Stimulated activated CD4-positive, alpha-beta T cell treated with anti-CD3 and anti-CD28 coated beads, Interleukin-15, amount 100 ng/mL, for 1 hour (primary cell): ENCODE measurements around the gene ZNF609.

Experiments used
- DNase-seq, 2 donors: peaks; one replicate each; pipeline ENCODE4 v3.0.0-alpha.2; 2020; ENCODE audit warnings: low read depth in 1 of 2, low spot score in 1 of 2

ZNF609 gene

GRCh38 chr15:64535460-64536243 lies 75.3 kb downstream of the ZNF609 start:
- no peak for DNase-seq

GRCh38 chr15:64536244-64536836 lies 76.0 kb downstream of the ZNF609 start:
- DNase-seq: no peak

DNA sequence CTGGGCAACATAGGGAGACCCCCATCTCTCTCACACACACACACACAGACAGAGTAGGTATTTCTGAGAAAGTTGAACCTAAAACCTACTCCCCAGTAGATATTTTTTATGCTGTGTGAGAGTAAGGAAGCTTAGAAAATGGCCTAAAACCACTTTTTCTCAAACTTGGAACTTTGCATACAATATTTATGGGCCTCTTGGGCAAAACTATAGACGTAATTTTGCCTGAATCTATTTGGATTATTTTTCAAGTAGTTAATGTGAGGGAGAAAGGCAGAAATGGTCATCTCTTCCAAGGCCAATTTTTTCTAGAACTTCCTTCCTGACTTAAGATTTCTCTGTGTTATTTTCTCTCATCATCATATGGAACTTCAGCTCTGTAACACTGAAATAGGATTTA lies 81.7 kb downstream of the ZNF609 start:
- DNase-seq: no peak

DNA sequence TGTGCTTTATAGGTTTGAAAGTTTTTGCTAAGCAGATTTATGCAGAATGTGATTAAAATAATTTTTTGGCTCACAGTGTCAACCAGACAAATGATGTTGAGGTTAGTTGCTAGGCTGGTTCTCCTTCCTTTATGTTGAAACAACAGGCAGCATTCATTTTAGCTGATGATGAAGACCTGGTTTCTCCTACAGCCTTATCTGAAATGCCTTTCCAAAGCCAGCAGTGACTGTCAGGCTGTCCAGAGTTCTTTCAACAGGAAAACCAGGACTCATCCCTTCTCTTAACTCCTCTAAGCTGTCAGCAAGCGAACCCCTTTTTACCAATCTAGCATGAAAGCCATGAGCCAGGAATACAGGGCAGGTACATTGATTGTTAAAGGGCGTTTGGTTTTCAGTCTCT lies 84.1 kb downstream of the ZNF609 start:
- DNase-seq: no peak

DNA sequence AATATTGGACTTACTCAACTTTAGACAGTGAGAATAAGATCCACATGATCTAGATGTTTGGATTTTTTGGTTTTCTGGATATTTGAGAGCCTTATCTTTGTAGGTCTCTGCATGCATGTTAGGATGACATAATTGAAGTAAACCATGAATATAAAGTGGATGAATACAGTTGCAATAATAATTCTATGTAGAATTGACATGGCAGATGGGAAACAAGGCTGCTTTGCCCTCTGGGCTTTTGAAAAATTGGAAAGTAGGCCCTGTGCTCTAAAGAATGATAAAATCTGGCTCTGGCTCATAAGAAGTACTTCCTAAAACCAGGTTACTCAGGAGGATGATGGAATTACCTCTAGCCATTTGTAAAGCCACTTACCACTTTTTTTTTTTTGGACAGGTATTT lies 86.9 kb downstream of the ZNF609 start:
- DNase-seq: no peak

- DNase-seq: no peak
Observed at GRCh38 chr15:64548235-64548634, 87.9 kb downstream of the ZNF609 start.

GRCh38 chr15:64549860-64550259 lies 89.5 kb downstream of the ZNF609 start:
- DNase-seq: no peak

- DNase-seq: no peak
Observed at GRCh38 chr15:64552281-64552948, 92.0 kb downstream of the ZNF609 start.

DNA sequence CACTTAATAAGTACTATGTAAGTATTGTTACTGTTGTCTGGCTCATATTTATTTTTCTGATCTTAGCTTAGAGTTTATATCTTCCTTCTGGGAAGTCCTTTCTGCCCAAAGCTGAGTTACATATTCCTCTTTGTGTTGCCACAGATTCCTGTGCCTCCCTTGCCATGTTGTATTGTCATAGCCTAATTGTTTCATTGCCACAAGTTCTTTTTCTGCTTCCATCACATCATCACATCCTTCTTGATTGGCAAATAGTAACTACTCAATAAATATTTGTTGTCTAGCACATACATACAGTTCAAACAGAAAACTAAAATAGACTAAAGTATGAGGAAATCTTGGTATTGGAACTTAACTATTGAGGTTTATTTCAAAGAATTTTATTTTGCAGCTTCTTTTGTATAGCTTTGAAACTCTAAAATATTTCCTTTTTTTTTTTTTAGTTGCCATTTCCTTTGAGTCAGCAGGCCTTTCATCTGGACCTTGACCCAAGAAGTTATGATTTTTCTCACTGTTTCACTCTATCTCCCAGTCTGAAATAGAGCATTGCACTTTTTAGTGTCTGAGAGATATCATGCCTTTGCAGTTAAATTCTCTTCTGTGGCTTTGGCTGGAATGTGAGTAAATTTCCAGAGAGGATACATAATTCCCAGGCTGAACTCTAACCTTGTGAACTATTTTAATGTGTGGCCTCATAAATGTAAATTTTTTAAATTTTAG lies 98.2 kb downstream of the ZNF609 start:
- DNase-seq: no peak

DNA sequence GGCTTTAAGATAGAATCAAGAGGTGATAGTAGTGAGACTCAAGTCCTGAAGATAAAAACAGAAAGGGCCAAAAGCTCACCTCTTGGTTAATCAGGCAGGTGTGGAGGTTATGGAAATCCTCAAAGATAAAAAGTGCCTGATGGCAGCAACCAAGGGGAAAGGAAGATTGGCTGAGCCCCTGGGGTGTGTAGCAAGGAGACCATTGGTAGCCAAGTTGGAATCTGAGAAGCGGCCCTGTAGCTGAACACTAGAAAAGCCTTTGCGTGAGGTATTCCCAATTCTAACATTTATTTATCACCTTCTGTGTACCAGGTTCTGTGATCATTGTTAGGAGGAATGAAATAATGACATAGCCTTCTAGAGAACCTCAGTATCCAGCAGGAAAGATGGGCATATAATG lies 98.9 kb downstream of the ZNF609 start:
- DNase-seq: no peak

- no peak for DNase-seq
Observed at GRCh38 chr15:64560501-64560900, 100.1 kb downstream of the ZNF609 start.

DNA sequence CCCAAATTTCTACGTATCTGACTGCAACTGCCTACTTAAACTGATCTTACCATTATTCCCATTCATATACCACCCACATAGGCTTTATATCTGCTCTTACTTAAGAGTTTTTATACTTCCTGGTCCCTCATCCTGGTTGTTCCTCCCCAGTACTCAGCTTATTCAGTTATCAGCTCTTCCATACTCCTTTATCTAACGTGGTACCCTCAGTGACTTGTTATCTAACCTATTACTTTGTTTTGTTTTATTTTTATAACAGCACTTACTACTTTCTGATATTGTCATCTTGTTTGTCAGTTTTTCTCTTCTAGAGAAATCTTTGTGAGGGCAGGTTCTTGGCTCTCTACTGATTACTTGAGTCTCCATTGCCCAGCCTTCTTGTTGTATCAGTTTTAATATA lies 100.6 kb downstream of the ZNF609 start:
- no peak for DNase-seq

- DNase-seq: no peak
Observed at GRCh38 chr15:64562003-64562640, 101.7 kb downstream of the ZNF609 start.

DNA sequence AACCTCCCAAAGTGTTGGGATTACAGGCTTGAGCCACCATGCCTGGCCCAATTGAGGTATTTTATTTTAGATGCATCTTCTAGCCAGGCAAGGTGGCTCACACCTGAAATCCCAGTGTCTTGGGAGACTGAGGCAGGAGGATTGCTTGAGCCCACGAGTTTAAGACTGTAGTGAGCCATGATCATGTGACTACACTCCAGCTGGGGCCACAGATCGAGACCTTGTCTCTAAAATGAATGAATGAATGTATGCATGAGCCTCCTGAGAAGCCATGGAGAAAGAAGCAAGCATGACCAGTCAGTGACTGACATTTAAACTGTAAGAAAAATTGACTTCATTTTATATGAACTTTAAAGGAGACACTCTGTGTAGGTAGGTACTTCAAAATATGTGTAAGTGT lies 105.7 kb downstream of the ZNF609 start:
- no peak for DNase-seq

DNA sequence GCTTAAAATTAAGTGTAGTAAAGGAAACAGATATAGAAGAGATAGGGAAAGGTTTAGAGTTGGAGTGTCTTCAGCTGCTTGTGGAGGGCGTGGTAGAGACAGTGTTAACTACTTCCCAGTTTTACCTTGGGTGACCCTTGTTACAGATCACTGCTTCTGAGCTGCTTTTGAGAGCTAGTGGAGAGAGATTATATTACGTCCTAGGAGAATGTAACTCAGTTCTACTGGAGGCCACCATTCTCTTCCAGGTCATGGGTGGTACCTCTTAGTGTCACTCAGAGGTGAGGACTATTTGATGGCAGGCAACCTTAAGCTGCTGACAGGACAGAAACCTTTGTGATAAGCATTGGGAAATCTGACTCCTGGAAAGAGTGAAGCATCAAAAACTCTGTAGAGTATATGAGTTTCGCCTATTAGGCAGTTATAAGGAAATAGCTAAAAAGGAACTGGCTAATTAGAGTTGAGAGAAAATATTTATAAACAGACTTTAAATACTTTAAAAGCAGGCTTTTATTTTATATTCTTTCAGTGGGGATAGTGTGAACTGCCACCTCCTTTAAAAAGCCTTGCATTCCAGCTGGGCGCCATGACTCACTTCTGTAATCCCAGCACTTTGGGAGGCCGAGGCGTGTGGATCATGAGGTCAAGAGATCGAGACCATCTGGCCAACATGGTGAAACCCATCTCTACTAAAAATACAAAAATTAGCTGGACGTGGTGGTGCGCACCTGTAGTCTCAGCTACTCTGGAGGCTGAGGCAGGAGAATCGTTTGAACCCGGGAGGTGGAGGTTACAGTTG lies 106.5 kb downstream of the ZNF609 start:
- no peak for DNase-seq

DNA sequence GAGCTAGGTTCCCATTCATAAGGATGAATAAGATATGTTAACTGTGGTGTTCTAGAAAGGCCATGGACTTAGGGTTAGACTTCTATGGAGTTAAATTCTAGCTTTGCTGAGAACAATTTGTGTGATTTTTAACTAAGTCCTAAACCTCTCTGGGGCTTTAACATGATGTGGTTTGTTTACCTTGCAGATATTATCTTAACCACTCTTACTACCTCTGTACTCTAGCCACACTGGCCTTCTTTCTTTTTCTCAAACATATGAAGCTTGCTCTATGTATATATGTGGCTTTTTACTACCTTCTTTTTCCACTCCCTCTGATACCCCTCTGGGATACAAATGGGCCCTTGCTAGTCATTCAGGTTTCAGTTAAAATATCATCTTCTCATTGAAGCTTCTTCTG lies 108.4 kb downstream of the ZNF609 start:
- DNase-seq: no peak

- DNase-seq: no peak
Observed at GRCh38 chr15:64571857-64572291, 111.5 kb downstream of the ZNF609 start.

DNA sequence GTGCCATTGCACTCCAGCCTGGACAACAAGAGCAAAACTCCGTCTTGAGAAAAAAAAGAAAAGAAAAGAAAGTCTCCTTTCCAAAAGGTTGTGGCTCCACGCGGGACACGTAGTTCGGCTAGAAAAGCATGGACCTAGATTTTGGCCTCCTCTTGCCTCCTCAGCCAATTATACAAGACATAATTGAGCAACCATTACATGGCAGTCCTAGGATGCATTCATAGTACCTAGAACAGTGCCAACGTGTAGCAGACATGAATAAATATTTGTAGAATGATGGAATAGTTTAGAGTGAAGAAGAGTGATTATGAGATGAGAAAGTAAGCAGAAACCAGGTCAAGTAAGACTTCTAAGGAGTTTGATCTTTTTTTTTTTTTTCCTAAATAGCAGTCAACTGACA lies 112.5 kb downstream of the ZNF609 start:
- no peak for DNase-seq

- DNase-seq: no peak
Observed at GRCh38 chr15:64574301-64575017, 114.1 kb downstream of the ZNF609 start.
